K562 (cell line): ENCODE results near the gene CLSTN2. TPM values are rescaled to one million over a fixed set of nuclear protein-coding genes. Genes with fewer than 3 reads are reported as not detected.

Source experiments
- ATAC-seq: fragments of 200-7000 bp; cut with Tn5 transposase; 3 replicates; pipeline ENCODE4 v1.9.1; 2020; ENCODE audit warnings: moderate library complexity
- BruUV-seq: library from RNA; stranded (reverse); fragments of 400-500 nt; replicated peaks from 2 replicates; lab custom pipeline; 2021; lab: Mats Ljungman, UMichigan
- CTCF ChIA-PET: fragments of 300-600 bp; formaldehyde crosslinking; extraction: SDS; loops from one replicate; lab custom pipeline; 2021; ENCODE audit warnings: low intra/inter-chr PET ratio; lab: Yijun Ruan, JAX
- POLR2A ChIA-PET: fragments of 300-600, 350-650 bp; sonication (Branson Sonifier 250); formaldehyde crosslinking; extraction: SDS; loops from one replicate; lab custom pipeline; 2021; ENCODE audit warnings: antibody characterized with exemption, inconsistent platforms; lab: Yijun Ruan, JAX
- DNase-seq, 4 experiments: peaks; one replicate each; pipeline versions ENCODE4 v3.0.0 to v3.0.0-alpha.2; 2011 to 2018; ENCODE audit warnings: low spot score in 3 of 4, mixed read lengths in 3 of 4; ENCODE audit errors: extremely low read depth in 1 of 4
- FAIRE-seq: peaks from 2 replicates; lab custom pipeline; 2011; peaks lifted over from hg19 to GRCh38; lab: Jason Lieb, UNC
- H2AFZ ChIP-seq: 2 replicates; pipeline ENCODE4 v1.6.0; 2011; ENCODE audit warnings: low read depth, low read length, control low read depth, inconsistent platforms
- H3K27ac ChIP-seq: fragments of 200-600 bp; 3 replicates; pipeline ENCODE4 v1.8.0; 2011; ENCODE audit warnings: low read depth, mild to moderate bottlenecking, control low read depth, inconsistent platforms, low read length, moderate library complexity, mixed read lengths; ENCODE audit errors: extremely low read depth
- H3K27me3 ChIP-seq, 2 experiments: fragments of 300-600 bp in 1 of 2; 2 replicates in 1 of 2; 3 replicates in 1 of 2; pipeline versions ENCODE4 v1.6.0 to v1.8.0; 2011; ENCODE audit warnings: inconsistent platforms in 2 of 2, low read length in 2 of 2, mild to moderate bottlenecking in 1 of 2, mixed read lengths in 1 of 2, moderate library complexity in 1 of 2; ENCODE audit not compliant: control insufficient read depth in 2 of 2, insufficient read depth in 2 of 2
- H3K36me3 ChIP-seq: fragments of 300-600 bp; 3 replicates; pipeline ENCODE4 v1.8.0; 2011; ENCODE audit warnings: mild to moderate bottlenecking, low read length, inconsistent platforms; ENCODE audit not compliant: control insufficient read depth, insufficient read depth
- H3K4me1 ChIP-seq, 2 experiments: fragments of 200-600 bp in 1 of 2; replicated peaks in 1 of 2; 2 replicates in 1 of 2; 3 replicates in 1 of 2; pipeline versions ENCODE4 v1.5.1 to v1.8.0; 2011; ENCODE audit warnings: inconsistent platforms in 2 of 2, low read length in 2 of 2, mild to moderate bottlenecking in 1 of 2, mixed read lengths in 1 of 2, moderate library complexity in 1 of 2; ENCODE audit not compliant: control insufficient read depth in 2 of 2, insufficient read depth in 2 of 2
- H3K4me2 ChIP-seq: 2 replicates; pipeline ENCODE4 v1.6.1; 2011; ENCODE audit warnings: low read length, control low read depth, inconsistent platforms, mixed read lengths; ENCODE audit not compliant: insufficient read depth
- H3K4me3 ChIP-seq: fragments of 200-600 bp; sonication (generic), shearing (Covaris generic); 2 replicates; pipeline ENCODE4 v1.5.1; 2016; ENCODE audit warnings: control low read depth, inconsistent platforms
- H3K79me2 ChIP-seq: fragments of 200-600 bp; 3 replicates; pipeline ENCODE4 v1.8.0; 2011; ENCODE audit warnings: low read length, inconsistent platforms; ENCODE audit not compliant: control insufficient read depth, insufficient read depth
- H3K9ac ChIP-seq, 2 experiments: 2 replicates each; pipeline versions ENCODE4 v1.6.0 to v1.6.1; 2011; ENCODE audit warnings: low read depth in 2 of 2, low read length in 2 of 2, control low read depth in 1 of 2, inconsistent platforms in 1 of 2, mild to moderate bottlenecking in 1 of 2, mixed read lengths in 1 of 2; ENCODE audit not compliant: insufficient read depth in 1 of 2
- H3K9me1 ChIP-seq: one replicate; pipeline ENCODE4 v1.6.0; 2011; ENCODE audit warnings: inconsistent platforms, mild to moderate bottlenecking, low read length, moderate library complexity; ENCODE audit not compliant: control insufficient read depth, insufficient read depth
- H3K9me3 ChIP-seq: replicated peaks from 2 replicates; pipeline ENCODE4 v1.5.1; 2011; ENCODE audit warnings: low read depth, low read length, inconsistent platforms; ENCODE audit not compliant: control insufficient read depth, insufficient read depth
- H4K20me1 ChIP-seq: replicated peaks from 2 replicates; pipeline ENCODE4 v1.6.1; 2011; ENCODE audit warnings: low read length, inconsistent platforms, mixed read lengths; ENCODE audit not compliant: control insufficient read depth, insufficient read depth
- BRF2 ChIP-seq: IDR thresholded peaks from 3 replicates; pipeline ENCODE4 v1.6.1; 2011; ENCODE audit warnings: borderline replicate concordance, mild to moderate bottlenecking; ENCODE audit not compliant: insufficient read length, insufficient read depth
- CXXC5 ChIP-seq: fragments of 250-450 bp; sonication (Bioruptor Pico); IDR thresholded peaks from 2 replicates; pipeline ENCODE4 v1.8.0; 2022; ENCODE audit warnings: inconsistent platforms, mild to moderate bottlenecking, moderate library complexity
- DIDO1 ChIP-seq: fragments of 450-650 bp; IDR thresholded peaks from 2 replicates; pipeline ENCODE4 v1.6.1; 2016; ENCODE audit warnings: low read depth, missing biosample characterization, missing genetic modification characterization
- DPF2 ChIP-seq: fragments of 450-650 bp; IDR thresholded peaks from 2 replicates; pipeline ENCODE4 v1.6.1; 2016
- E2F3 ChIP-seq: fragments of 250-450 bp; sonication (Bioruptor Pico); IDR thresholded peaks from 2 replicates; pipeline ENCODE4 v1.4.0; 2020; ENCODE audit warnings: mild to moderate bottlenecking
- FOS ChIP-seq: IDR thresholded peaks from 3 replicates; pipeline ENCODE4 v1.6.1; 2011; ENCODE audit not compliant: insufficient read length; ENCODE audit errors: extremely low read depth
- FOXA3 ChIP-seq, 2 experiments: fragments of 450-650 bp in 1 of 2; sonication (generic) in 1 of 2; formaldehyde crosslinking; IDR thresholded peaks in 1 of 2; conservative IDR thresholded peaks in 1 of 2; 2 replicates each; pipeline versions ENCODE4 v1.4.0 to v1.8.0; 2020 to 2022; ENCODE audit warnings: mild to moderate bottlenecking in 2 of 2, missing genetic modification reagents in 1 of 2
- RAD21 ChIP-seq, 2 experiments: fragments of 250-450 bp in 1 of 2; fragments of 450-650 bp in 1 of 2; sonication (Bioruptor Pico) in 1 of 2; formaldehyde crosslinking in 1 of 2; IDR thresholded peaks in 1 of 2; conservative IDR thresholded peaks in 1 of 2; 2 replicates each; pipeline versions ENCODE4 v1.4.0 to v1.8.0; 2020 to 2022; ENCODE audit warnings: mild to moderate bottlenecking in 2 of 2, moderate library complexity in 1 of 2
- SMARCE1 ChIP-seq: fragments of 450-650 bp; IDR thresholded peaks from 2 replicates; pipeline ENCODE4 v1.7.1; 2016; ENCODE audit warnings: mild to moderate bottlenecking
- SRF ChIP-seq, 2 experiments: fragments of 250-450, 450-650 bp in 1 of 2; sonication (Bioruptor Pico) in 1 of 2; sonication (generic) in 1 of 2; formaldehyde crosslinking; IDR thresholded peaks; 2 replicates each; pipeline versions ENCODE4 v1.5.0 to v1.5.1; 2020 to 2022; ENCODE audit warnings: mild to moderate bottlenecking in 1 of 2, missing genetic modification reagents in 1 of 2
- YY1 ChIP-seq, 3 experiments: IDR thresholded peaks; 2 replicates each; pipeline ENCODE4 v1.6.1; 2011; ENCODE audit warnings: low read length in 2 of 3, mild to moderate bottlenecking in 2 of 3, moderate library complexity in 2 of 3, borderline replicate concordance in 1 of 3, control low read depth in 1 of 3, low read depth in 1 of 3; ENCODE audit not compliant: insufficient read depth in 3 of 3, insufficient replicate concordance in 2 of 3, control insufficient read depth in 1 of 3, insufficient read length in 1 of 3; ENCODE audit errors: extremely low read depth in 1 of 3
- WGBS: fragments of 100-300 bp; shearing (Covaris generic); methylation state at CpG from one replicate; pipeline ENCODE4 v1.1.6; 2016; ENCODE audit warnings: low coverage, mixed read lengths; ENCODE audit not compliant: insufficient coverage; ENCODE audit errors: missing lambda C conversion rate; 5-methylcytosine and 5-hydroxymethylcytosine counted together
- in situ Hi-C: fragments of 300-500 bp; cut with MboI; formaldehyde crosslinking; loops from 4 replicates; pipeline ENCODE4 v1.15.0; 2018; ENCODE audit warnings: inconsistent platforms, mixed read lengths
- intact Hi-C: fragments of 100-400 bp; cut with micrococcal nuclease; formaldehyde crosslinking; loops from 2 replicates; pipeline ENCODE4 v1.14.2; 2022
- polyA plus RNA-seq, 8 experiments: library from polyadenylated mRNA; depleted of rRNA in 4 of 8; stranded (reverse) in 5 of 8; unstranded in 3 of 8; fragments of >200 nt; fragmentation: Nextera tagmentation in 2 of 8; fragmentation: Illumina TruSeq in 1 of 8; extraction: Ambion mirVana in 2 of 8; extraction: Trizol in 1 of 8; gene quantifications; 2 replicates each; pipeline versions ENCODE4 v1.2.1 to v1.2.3, GENCODE V29; 2011 to 2014; ENCODE audit warnings: inconsistent platforms in 1 of 8, missing spikeins in 1 of 8
- total RNA-seq, 7 experiments: library from RNA; depleted of rRNA in 6 of 7; stranded (reverse); fragments of >200 nt in 6 of 7; fragmentation: Illumina TruSeq in 2 of 7; extraction: Trizol in 2 of 7; gene quantifications; 2 replicates each; pipeline versions ENCODE4 v1.2.1 to v1.2.3, GENCODE V29; 2011 to 2021; ENCODE audit warnings: low replicate concordance in 1 of 7

The CLSTN2 gene
- total and polyA plus RNA-seq, 9 of the 15 experiments (the other 6 are each of a cell fraction or from before 2014, with no cell fraction given) = 0.02 to 0.04 (median 0.04) TPM; not detected in 6

DNA sequence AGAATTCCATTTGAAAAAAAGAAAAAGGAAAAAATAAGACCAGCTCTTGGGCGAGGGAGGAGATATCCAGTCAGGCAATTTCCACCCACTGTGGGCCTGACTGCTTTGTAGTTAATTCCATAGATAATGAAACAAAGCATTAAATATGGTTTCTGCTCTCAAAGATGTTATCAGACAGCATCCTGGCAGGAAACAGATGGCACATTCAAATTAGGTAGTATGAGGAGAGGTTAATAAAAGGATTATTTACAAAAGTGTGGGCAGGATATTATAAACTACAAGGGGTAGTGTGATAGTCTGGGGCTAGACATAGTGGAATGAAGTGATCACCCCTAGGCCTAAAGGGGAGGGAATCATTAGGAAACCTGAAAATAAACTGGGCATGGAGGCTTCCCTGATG lies 193.2 kb downstream of the CLSTN2 start:
- Histone ChIP-seq H3K4me2 (no peak overlapping the region), H3K4me1 (no peaks in the 10 kb centered on the region), H3K79me2 (no peaks in the 10 kb centered on the region), H2AFZ (no peak overlapping the region), H3K27me3 (no peaks in the 10 kb centered on the region), H3K36me3 (no peaks in the 10 kb centered on the region), H3K4me3 (no peak overlapping the region), H3K9me1 (no peaks in the 10 kb centered on the region), H4K20me1 (no peaks in the 10 kb centered on the region; the same call in 1 of the 2 replicates), H3K9me3 (no peaks in the 10 kb centered on the region), H3K9ac (no peak overlapping the region), H3K27ac (no peak overlapping the region)
- DNase-seq (no peak), ATAC-seq (peak; percentile 50), FAIRE-seq (no peak)
- CTCF ChIA-PET = interaction anchor here (1.7 kb wide), 1 partner anchor 371 kb away, joined by 8 read pairs; no protein-coding TSS in a partner anchor
- in situ Hi-C loops (loop anchor here (25.0 kb wide), 1 partner anchor 734 kb away; no protein-coding TSS in a partner anchor), intact Hi-C loops (loop anchor here (2.0 kb wide), 1 partner anchor 735 kb away; no protein-coding TSS in a partner anchor)
- no TSS peak for BruUV-seq
- WGBS = 0% methylated on average over 1 of the region's 1 CpG
- TF ChIP-seq DIDO1 (tag) (no peak), E2F3 (CRISPR knock-in tag) (no peak), SRF (CRISPR knock-in tag; IDR thresholded peaks at IDR 0.05) (no peak), SMARCE1 (no peak), FOXA3 (CRISPR knock-in tag; conservative IDR thresholded peaks at IDR 0.05 in 1 of 2, IDR thresholded peaks at IDR 0.05 in 1 of 2) (no peak), CXXC5 (CRISPR knock-in tag) (no peak), FOS (no peak), DPF2 (no peak), YY1 (IDR thresholded peaks at IDR 0.05; ENCODE audit: borderline replicate concordance in 1 of 3, control insufficient read depth in 1 of 3, extremely low read depth in 1 of 3, insufficient read depth in 3 of 3, insufficient read length in 1 of 3, insufficient replicate concordance in 2 of 3, low read depth in 1 of 3, low read length in 2 of 3) (no peak), RAD21 (CRISPR knock-in tag; conservative IDR thresholded peaks at IDR 0.05 in 1 of 2, IDR thresholded peaks at IDR 0.05 in 1 of 2) (no peak), BRF2 (no peak)
- POLR2A ChIA-PET = no interaction called here
